HG03103 (cell line): Measurements from ENCODE around the gene CNTN5.
"Not testable (repeated sequence)": the region's sequence is repeated elsewhere in the genome, so short reads cannot be mapped to it uniquely, and the experiment has no call there.

Experiments
- ATAC-seq: cut with Tn5 transposase; IDR thresholded peaks from one replicate; pipeline ENCODE4 v1.9.1; 2021; ENCODE audit warnings: low read depth; ENCODE audit not compliant: unreplicated experiment

Gene CNTN5

GRCh38 chr11:99020352-99021225 is at the start of gene CNTN5:
CNTN5 (plus strand) TSS chr11:99020949.
- no peak for ATAC-seq

- no peak for ATAC-seq
Measured at GRCh38 chr11:98979205-98979604, 41.5 kb upstream of the CNTN5 start.

- peak; percentile 56 for ATAC-seq
Measured at GRCh38 chr11:99015634-99016454, 4.9 kb upstream of the CNTN5 start.

GRCh38 chr11:99019696-99020095 is 1.1 kb upstream of the CNTN5 start:
- ATAC-seq: no peak

- no peak for ATAC-seq
Measured at GRCh38 chr11:99037057-99037456, 16.3 kb downstream of the CNTN5 start.

- ATAC-seq: no peak
Measured at GRCh38 chr11:99063331-99063730, 42.6 kb downstream of the CNTN5 start.

- no peak for ATAC-seq
Measured at GRCh38 chr11:99065121-99065520, 44.4 kb downstream of the CNTN5 start.

GRCh38 chr11:99066618-99067317 is 46.0 kb downstream of the CNTN5 start:
- ATAC-seq: no peak

GRCh38 chr11:99068832-99069231 is 48.1 kb downstream of the CNTN5 start:
- ATAC-seq: no peak

- peak; percentile 76 for ATAC-seq
Measured at GRCh38 chr11:99069856-99070444, 49.2 kb downstream of the CNTN5 start.

- no peak for ATAC-seq
Measured at GRCh38 chr11:99079576-99079975, 58.8 kb downstream of the CNTN5 start.

GRCh38 chr11:99080154-99080553 is 59.4 kb downstream of the CNTN5 start:
- no peak for ATAC-seq

GRCh38 chr11:99098258-99098657 is 77.5 kb downstream of the CNTN5 start:
- no peak for ATAC-seq

GRCh38 chr11:99098751-99099150 is 78.0 kb downstream of the CNTN5 start:
- peak; percentile 78 for ATAC-seq

GRCh38 chr11:99117603-99118002 is 96.9 kb downstream of the CNTN5 start:
- ATAC-seq: no peak

- ATAC-seq: not testable (repeated sequence)
Measured at GRCh38 chr11:99133862-99134261, 113.1 kb downstream of the CNTN5 start.

- ATAC-seq: no peak
Measured at GRCh38 chr11:99135508-99135907, 114.8 kb downstream of the CNTN5 start.

GRCh38 chr11:99142237-99142636 is 121.5 kb downstream of the CNTN5 start:
- ATAC-seq: no peak

GRCh38 chr11:99148352-99148751 is 127.6 kb downstream of the CNTN5 start:
- ATAC-seq: peak; percentile 67

GRCh38 chr11:99154277-99154676 is 133.5 kb downstream of the CNTN5 start:
- ATAC-seq: no peak

GRCh38 chr11:99160447-99160846 is 139.7 kb downstream of the CNTN5 start:
- ATAC-seq: no peak
